HG03159 (cell line): ENCODE measurements around the gene PPP3CA.
"Not testable (repeated sequence)": the region's sequence is repeated elsewhere in the genome, so short reads cannot be mapped to it uniquely, and the experiment has no call there.

Experiments used
- ATAC-seq: cut with Tn5 transposase; IDR thresholded peaks from one replicate; pipeline ENCODE4 v1.9.1; 2021; ENCODE audit warnings: mild to moderate bottlenecking, moderate library complexity; ENCODE audit not compliant: unreplicated experiment

The PPP3CA gene

GRCh38 chr4:101020956-101021355 lies 326.4 kb downstream of the PPP3CA start:
- peak; percentile 58 for ATAC-seq

GRCh38 chr4:101019941-101020401 lies 327.4 kb downstream of the PPP3CA start:
- ATAC-seq: peak; percentile 56

- no peak for ATAC-seq
Observed at GRCh38 chr4:101019313-101019712, 328.0 kb downstream of the PPP3CA start.

- peak; percentile 61 for ATAC-seq
Observed at GRCh38 chr4:101018836-101019235, 328.5 kb downstream of the PPP3CA start.

- peak; percentile 41 for ATAC-seq
Observed at GRCh38 chr4:101014417-101014816, 332.9 kb downstream of the PPP3CA start.

GRCh38 chr4:101010987-101011386 lies 336.3 kb downstream of the PPP3CA start:
- ATAC-seq: no peak

- peak; percentile 67 for ATAC-seq
Observed at GRCh38 chr4:101009471-101009870, 337.9 kb downstream of the PPP3CA start.

- ATAC-seq: no peak
Observed at GRCh38 chr4:101008503-101008902, 338.8 kb downstream of the PPP3CA start.

- ATAC-seq: peak; percentile 50
Observed at GRCh38 chr4:101005659-101006058, 341.7 kb downstream of the PPP3CA start.

- ATAC-seq: no peak
Observed at GRCh38 chr4:101000496-101000895, 346.8 kb downstream of the PPP3CA start.

GRCh38 chr4:100995671-100996070 lies 351.7 kb downstream of the PPP3CA start:
- ATAC-seq: no peak

- ATAC-seq: not testable (repeated sequence)
Observed at GRCh38 chr4:100995002-100995401, 352.3 kb downstream of the PPP3CA start.

GRCh38 chr4:100991332-100992069 lies 355.8 kb downstream of the PPP3CA start:
- ATAC-seq: not testable (repeated sequence)

- no peak for ATAC-seq
Observed at GRCh38 chr4:100989401-100989800, 357.9 kb downstream of the PPP3CA start.

GRCh38 chr4:100988876-100989275 lies 358.4 kb downstream of the PPP3CA start:
- ATAC-seq: no peak

- ATAC-seq: no peak
Observed at GRCh38 chr4:100986360-100986868, 360.9 kb downstream of the PPP3CA start.

GRCh38 chr4:100985576-100985975 lies 361.8 kb downstream of the PPP3CA start:
- ATAC-seq: no peak

GRCh38 chr4:100984901-100985300 lies 362.4 kb downstream of the PPP3CA start:
- ATAC-seq: no peak

GRCh38 chr4:100983426-100983825 lies 363.9 kb downstream of the PPP3CA start:
- no peak for ATAC-seq

GRCh38 chr4:100982345-100982744 lies 365.0 kb downstream of the PPP3CA start:
- ATAC-seq: no peak

- no peak for ATAC-seq
Observed at GRCh38 chr4:100981447-100982204, 365.7 kb downstream of the PPP3CA start.

- ATAC-seq: no peak
Observed at GRCh38 chr4:100979736-100980135, 367.6 kb downstream of the PPP3CA start.
